HG03520 (cell line): ENCODE results near the gene FAM3D.
"Not testable (repeated sequence)": the region's sequence is repeated elsewhere in the genome, so short reads cannot be mapped to it uniquely, and the experiment has no call there.

ENCODE experiments used
- ATAC-seq: cut with Tn5 transposase; IDR thresholded peaks from one replicate; pipeline ENCODE4 v1.9.1; 2021; ENCODE audit warnings: mild to moderate bottlenecking, moderate library complexity; ENCODE audit not compliant: unreplicated experiment

Gene FAM3D

DNA sequence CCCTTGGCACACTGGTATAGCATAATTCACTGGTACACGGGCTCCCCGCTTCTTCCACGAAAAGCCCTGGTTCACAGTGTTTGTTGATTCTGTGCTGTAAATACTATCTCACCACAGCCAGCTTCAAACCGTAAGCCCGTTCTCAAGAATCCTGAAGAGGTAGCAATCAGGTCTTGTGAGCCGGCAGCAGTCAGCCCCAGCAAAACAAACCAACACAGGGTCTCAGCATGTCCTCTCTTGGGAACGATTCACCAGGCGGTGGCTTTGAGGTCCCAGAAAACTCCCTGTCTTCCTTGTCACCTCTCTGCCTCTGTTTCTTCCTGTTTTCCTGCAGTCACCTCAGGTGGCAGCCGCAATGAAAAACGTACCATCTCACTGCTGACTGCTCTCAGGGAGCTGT, 19.1 kb upstream of the FAM3D start:
- ATAC-seq: no peak

DNA sequence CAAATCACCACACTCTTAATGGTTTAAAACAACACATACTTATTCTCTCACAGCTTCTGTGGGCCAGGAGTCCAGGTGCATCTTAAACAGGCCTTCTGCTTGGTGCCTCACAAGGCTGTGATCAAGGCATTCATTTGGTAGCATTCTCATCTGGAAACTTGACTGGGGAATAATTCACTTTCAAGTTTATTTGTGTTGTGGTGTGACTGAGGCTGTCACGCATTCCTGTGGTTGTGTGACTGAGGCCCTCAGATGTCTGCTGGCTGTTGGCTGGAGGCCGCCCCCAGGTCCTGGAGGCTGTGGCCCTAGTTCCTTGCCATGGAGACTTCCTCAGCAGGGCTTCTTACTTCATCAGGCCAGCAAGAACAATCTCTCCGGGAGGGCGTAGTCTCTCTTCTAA, 16.9 kb upstream of the FAM3D start:
- peak; percentile 61 for ATAC-seq

DNA sequence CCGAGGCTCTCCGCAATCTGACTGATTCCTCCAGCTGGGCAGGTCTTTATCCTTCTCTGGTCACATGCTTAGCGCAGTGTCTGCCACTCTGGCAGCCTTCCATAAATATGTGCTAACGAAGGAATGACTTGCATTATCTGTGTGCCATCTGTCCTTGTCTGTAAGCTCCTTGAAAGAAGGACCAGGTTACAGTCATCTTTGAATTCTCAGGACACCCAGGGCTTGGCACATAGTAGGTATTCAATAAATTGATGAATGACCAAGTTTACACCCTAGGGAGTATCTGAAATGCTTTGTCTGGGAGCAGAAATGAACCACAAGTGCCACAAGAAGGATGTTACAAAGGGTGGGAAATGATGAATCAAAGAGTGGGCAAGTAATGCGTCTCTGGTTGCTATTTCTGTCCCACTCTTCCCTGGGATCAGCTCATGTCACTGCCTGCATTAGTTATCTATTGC, 16.5 kb upstream of the FAM3D start:
- ATAC-seq: no peak

DNA sequence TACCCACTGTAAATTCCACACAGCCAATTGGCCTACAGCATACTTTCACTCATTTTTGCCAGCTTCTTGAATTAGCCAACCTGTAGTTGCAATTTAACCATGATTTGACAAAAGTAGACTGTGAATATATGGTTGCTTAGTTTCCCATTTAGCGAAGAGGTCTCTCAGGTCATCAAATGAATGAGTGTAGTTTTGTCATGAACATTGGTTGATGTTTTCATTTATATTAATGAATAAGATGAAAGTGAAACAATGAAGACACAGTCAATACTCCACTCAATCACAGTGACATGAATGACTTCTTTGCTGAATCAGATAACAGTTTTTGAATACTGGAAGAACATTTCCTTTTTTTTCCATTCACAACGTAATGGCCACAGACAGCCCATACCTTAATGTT, 15.3 kb upstream of the FAM3D start:
- ATAC-seq: no peak

DNA sequence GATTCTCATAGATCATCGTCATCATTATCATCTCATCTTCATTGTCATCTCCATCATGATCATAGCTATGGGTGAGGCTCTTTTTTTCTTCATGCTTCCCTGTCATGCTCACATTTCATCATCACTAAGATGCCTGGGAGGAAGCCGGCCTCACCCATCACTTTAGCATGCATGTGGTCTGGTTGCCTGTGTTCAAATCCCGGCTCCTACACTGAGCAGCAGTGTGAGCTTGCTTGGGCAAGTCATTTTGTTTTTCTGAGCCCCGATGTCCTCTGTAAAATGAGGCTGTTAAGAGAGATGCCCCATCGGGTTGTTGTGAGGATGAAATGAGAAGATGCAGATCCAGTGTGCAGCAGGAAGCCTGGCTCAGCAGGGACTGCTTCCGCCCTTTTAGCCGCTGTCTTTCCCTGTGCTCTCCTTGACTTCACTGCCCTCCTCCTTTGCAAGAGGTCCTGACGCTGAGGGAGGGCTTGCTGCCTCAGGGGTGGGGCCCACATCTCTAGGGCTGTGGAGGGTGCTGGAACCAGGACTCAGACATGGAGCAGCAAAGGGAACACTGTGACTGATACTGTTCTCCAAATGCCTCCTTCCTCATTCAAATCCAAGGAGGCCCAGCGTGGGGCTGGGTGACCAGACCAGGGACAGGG, 14.4 kb upstream of the FAM3D start:
- no peak for ATAC-seq

DNA sequence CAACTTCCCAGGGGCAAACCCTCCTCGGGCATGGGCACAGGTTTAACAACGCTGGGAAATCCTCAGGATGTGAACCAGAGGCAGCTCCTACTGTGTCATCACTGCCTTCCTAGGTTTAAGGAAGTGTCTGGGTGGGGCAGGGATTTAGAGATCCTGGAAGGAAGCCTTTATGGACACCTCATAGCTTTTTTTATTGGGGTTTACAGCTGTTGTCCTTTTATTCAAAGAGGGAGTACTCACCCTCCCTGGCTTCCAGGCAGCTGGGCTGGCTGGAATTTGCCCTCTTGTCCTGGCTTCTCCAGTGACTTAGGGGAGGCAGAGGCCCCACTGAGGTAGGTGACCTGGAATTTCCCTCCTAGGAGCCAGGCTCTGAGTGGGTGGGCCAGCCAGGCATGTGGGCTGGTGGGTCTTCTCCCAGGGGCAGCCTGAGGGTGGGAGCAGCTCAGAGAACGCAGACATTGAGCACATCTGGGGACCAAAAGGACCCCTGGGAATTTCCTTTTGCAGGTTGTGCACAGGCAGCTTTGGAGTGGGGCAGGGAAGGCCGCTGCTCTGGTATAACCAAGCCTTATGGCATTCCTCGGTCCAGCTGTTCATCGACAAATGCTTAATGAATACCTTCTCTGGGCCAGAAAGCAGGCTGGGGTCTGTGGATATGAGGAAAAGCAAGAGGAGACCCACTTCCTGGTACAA, 13.5 kb upstream of the FAM3D start:
- ATAC-seq: no peak

DNA sequence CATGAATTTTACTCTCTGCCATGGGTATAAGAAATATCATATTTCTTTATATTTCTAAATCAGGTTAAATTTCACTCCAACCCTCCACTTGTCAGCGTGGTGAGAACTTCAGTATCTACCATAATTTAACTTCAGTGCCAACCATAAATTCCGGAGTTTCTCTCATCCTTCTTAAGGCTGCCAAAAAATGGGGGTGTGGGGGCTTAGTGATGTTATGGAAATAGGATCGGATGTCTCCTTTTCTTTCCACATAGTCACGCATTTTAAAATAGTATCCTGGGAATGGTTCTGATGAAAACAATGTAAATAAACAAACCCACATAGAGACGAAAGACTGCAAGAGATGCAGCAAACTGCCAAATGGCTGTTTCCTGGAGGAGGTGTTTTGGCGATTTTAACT, 12.9 kb upstream of the FAM3D start:
- ATAC-seq: no peak

DNA sequence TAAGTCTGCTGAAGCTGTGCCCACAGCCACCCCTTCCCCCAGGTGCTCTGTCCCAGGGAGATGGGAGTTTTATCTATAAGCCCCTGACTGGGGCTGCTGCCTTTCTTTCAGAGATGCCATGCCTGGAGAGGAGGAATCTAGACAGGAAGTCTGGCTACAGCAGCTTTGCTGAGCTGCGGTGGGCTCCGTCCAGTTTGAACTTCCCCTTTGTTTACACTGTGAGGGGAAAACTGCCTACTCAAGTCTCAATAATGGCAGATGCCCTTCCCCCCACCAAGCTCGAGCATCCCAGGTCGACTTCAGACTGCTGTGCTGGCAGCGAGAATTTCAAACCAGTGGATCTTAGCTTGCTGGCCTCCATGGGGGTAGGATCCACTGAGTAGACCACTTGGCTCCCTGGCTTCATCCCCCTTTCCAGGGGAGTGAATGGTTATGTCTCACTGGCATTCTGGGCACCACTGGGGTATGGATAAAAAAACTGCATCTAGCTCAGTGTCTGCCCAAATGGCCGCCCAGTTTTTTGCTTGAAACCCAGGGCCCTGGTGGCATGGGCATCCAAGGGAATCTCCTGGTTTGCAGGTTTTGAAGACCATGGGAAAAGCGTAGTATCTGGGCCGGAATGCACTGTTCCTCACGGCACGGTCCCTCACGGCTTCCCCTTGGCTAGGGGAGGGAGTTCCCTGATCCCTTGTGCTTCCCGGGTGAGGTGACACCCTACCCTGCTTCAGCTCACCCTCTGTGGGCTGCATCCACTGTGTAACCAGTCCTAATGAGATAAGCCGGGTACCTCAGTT, 11.8 kb upstream of the FAM3D start:
- ATAC-seq: not testable (repeated sequence)

DNA sequence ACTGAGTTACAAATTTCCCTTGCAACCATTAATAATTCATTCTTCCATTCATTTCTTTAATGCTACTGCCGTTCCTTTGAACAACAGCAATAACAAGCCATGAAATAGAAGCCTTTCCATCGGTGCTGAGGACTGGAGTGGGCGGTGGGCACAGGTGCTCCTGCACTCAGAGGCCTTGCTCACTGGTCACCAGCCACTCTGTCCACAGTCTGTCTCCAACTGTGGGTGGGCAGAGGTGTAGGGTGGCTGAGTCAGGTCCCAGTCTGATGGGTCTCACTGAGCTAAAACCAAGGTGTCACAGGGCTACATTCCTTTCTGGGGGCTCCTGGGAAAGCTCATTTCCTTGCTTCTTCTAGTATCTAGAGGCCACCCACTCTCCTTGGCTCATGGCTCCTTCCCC, 6.3 kb upstream of the FAM3D start:
- ATAC-seq: no peak

DNA sequence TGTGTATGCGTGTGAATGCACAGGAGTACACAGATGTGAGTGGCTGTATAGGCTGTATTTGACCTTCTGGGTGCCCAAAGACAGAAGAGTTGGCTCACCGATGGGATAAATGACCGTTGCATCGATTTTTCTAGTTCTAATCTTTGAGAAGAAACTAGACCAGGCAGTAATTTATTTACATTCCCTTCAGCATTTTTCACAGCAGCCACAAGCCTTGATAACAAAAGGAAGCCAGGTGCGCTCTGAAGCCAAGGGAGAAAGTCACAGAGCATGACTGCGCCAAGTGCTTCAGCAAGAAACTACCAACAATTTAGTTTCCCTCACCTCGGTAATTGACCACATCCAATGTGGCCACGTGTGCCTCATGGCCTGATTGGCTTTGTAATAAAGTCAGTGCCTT, 5.9 kb upstream of the FAM3D start:
- ATAC-seq: no peak

DNA sequence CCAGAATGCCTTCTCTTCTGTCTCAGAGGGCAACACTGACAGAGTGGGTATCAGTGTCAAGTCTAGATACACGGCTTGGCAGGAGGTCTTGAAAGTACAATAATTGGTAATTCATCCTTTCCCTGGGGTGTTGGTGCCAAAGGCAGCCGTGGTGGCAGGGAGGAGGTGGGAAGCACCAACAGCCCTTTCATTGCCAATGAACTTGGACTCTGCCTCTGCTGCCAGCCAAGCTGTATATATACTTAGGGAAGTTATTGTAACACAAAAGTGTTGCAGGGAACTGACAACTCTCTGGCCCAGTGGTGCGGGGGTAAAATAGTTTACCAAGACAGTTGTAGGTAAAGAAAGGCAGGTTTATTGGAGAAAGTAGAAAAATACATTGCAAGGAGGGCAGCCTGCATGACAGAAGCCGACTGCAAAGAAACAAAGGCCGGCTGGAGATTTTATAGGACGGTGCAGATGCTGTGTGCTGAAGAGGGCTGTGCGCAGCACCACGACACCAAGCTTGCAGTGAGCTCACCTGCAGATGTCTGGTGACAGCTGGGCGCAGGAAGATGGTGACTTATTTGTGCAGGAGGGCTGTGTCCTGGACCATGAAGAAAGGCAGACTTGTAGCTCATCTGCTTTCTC, 4.0 kb upstream of the FAM3D start:
- no peak for ATAC-seq

DNA sequence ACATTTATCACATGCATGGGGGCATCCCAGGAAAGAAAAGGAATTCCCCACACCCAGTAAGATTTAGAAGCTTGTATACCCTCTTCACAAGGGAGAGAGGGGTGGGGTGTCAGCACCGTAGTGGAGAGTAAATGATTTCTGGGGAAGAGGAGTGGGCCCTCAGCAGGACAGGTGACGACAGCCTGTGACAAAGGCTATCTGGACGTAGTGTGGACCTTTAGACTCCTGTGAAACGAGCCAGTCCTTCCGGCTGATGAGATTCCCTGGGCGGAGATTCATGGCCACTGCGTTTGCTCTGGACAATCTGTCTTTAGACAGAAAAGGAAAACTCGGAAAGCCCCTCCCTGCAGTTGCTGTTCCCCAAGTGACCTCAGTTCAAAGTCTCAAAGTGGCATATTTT, 1.7 kb upstream of the FAM3D start:
- no peak for ATAC-seq

DNA sequence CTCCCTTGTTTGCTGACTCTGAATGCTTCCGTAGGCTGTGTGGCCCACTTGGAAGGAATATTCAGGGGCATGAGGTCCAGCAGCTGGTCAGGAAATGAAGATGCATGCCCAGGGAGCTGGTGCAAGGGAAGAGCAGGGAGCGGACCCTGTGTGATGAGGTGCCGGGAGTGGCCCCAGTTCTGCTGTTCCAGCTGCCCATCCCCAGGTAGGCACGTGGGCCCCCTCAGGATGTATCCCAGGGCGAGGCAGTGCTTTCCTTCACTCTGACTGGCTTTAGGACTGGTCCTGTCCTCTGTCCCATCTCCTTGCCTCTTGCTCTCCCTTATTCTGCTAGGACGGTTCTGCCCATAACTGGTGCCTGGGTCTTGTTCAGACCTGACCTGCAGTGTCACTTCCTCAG, 1.1 kb upstream of the FAM3D start:
- no peak for ATAC-seq

DNA sequence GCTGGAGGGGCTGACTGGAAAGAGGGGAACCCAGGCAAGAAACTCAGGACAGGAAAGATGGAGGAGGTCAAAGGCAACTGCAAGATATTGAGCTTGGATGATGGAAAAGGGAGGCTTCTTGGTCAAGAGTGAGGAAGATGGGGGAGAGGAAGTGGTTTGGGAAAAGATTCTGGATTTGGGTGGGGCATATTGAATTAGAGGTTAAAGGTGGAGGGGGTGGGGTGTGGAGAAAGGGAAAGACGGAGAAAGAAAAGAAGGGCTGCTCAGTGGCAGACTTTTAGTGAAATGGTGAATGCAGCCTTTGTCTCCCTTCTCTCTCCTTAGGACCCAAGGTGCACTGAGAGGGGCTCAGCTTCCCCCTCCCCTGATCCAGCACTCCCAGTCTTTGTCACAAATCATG, 655 bp upstream of the FAM3D start:
- no peak for ATAC-seq

DNA sequence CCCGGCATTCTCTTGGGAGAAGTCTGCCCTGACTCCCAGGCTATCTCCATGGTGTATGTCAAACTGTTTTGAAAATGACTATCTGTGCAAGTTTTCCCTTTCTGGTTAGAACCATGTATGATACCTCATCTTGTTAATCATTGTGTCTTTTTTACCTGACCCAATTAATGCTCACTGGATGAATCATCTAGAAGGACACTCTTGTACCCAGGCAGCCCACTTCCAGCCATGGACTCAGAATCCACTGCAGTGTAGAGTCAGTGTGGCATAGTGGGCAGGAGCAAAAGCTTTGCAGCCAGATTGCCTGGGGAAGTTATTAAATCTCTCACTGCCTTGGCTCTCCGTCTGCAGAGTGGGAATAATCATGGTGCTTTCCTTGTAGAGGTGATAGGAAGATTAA, 1.2 kb downstream of the FAM3D start:
- no peak for ATAC-seq

DNA sequence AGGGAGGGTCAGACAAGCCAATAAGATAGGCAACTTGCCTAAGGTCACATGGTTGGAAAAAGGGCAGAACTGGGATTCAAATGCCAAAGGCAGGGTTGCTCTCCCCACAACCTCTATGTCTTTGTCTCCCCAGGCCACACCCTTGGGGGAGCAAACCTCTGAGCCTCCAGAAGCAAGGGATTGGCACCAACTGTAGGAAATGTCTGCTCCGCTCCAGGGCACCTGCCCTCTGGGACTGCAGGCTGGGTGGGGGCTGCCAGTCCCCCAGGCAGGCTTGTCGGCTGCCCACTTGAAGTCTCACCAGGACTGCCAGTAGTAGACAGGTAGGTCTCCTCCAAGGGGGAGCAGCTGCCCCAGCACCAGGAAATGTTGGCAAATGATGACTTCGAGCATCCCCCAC, 2.0 kb downstream of the FAM3D start:
- ATAC-seq: no peak

DNA sequence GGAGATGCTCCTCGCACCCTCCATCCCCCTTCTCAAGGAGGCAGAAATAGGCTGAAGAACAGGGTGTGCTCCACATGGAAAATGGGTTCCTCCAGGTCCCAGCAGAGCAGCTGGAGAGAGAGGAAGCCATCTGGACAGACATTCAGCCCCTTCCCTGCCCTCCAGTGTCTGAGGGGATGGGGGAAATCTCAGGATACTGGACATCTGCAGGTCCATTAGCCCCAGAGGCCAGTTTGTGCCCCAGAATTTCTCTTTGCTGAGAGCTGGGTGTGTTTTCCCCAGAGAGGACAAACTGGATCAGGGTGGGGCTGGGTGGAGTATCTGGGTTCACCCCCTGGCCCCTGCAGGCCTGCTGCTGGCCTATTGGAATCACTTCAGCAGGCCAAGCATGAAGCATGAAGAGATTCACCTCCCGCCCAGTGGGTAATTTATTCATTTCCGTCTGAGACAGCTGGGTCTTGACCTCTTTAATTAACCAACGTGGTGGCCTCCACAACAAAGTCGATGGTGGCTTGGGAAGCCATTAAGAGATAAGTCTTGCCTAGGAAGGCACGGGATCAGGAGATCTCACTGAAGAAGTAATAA, 4.6 kb downstream of the FAM3D start:
- no peak for ATAC-seq

DNA sequence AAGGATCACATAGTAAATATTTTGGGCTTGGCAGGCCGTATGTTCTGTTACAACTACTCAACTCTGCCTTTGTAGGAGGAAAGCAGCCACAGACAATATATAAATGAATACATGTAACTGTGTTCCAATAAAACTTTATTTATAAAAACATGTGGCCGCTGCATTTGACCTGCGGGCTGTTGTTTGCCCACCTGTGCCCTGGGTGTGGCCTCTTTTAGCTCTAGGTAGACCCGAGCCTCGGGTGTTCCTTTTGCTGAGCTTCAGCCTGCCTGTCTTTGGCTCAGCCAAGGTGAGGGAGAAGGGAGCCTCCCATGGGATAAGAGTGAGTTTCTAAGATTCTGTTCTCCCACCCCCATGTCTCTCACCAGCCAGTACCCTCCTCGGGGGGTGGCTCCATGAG, 5.6 kb downstream of the FAM3D start:
- no peak for ATAC-seq

DNA sequence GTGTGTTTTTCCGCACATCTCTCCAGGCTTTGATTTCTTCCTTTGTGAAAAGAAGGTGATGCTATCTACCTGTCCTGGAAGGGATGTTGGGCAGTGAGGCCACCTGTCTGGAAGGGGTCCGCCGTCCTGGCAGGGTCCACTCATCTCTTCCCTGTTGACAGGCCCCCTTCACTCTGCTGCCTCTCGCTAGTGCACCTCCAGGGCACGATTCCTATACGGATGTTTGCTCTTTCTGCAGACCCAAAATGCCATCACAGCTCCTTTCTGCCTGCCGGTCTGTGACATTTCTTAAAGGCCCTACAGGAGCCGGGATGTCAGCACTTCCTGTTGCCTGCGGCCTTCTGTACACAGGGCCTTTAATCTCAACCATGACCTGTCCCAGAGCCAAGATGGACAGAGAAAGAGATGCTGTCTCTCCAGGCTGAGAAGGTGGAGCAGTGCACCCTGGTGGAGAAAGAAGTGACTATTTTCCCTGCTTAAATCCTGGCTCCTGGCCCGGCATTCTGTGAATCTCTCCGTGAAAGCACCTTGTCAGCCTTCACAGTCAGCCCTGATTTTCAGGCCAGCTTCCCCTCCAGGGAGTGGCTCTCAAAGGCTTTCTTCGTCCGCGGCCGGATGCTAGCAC, 7.4 kb downstream of the FAM3D start:
- ATAC-seq: no peak

DNA sequence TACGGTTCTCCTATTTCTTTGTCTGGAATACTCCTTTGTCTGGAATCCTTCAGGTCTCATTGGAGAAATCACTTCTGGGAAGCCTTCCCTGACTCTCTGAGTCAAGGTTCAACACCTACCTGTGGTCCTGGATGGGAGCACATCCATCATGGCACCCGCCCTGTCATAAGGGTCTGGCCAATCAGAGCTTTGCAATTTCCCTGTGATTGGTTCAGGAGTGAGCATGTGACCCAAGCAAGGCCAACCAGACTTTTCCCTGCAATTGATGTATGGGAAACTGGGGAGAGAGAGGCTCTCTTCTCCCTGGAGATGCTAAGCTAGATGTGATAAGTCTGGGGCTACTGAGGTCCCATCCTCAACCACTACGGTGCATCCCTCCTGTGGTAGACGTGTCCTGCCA, 8.1 kb downstream of the FAM3D start:
- no peak for ATAC-seq
